Endodermal cell (in vitro differentiated cells): ENCODE data around the gene RBMS1. TPM values are rescaled to one million over a fixed set of nuclear protein-coding genes. Genes with fewer than 3 reads are reported as not detected.

Source experiments
- DNase-seq: peaks from one replicate; pipeline ENCODE4 v3.0.0-alpha.2; 2017
- H3K27ac ChIP-seq: 2 replicates; pipeline ENCODE4 v1.5.1; 2013; ENCODE audit warnings: mild to moderate bottlenecking, low read depth, low read length, moderate library complexity
- H3K27me3 ChIP-seq: 2 replicates; pipeline ENCODE4 v1.6.1; 2013; ENCODE audit warnings: mild to moderate bottlenecking, low read length, moderate library complexity; ENCODE audit not compliant: insufficient read depth, control insufficient read depth, poor library complexity, severe bottlenecking
- H3K36me3 ChIP-seq: 2 replicates; pipeline ENCODE4 v1.7.0; 2013; ENCODE audit warnings: mild to moderate bottlenecking, low read length, moderate library complexity; ENCODE audit not compliant: control insufficient read depth, insufficient read depth
- H3K4me1 ChIP-seq: one replicate; pipeline ENCODE4 v1.7.0; 2013; ENCODE audit warnings: low read length; ENCODE audit not compliant: control insufficient read depth, insufficient read depth
- H3K4me3 ChIP-seq: 2 replicates; pipeline ENCODE4 v1.5.1; 2013; ENCODE audit warnings: mild to moderate bottlenecking, low read length, moderate library complexity
- H3K9ac ChIP-seq: 2 replicates; pipeline ENCODE4 v1.6.1; 2013; ENCODE audit warnings: mild to moderate bottlenecking, low read length, moderate library complexity; ENCODE audit not compliant: poor library complexity, severe bottlenecking; ENCODE audit errors: extremely low read depth
- H3K9me3 ChIP-seq: 2 replicates; pipeline ENCODE4 v1.6.1; 2013; ENCODE audit warnings: mild to moderate bottlenecking, low read length, moderate library complexity; ENCODE audit not compliant: control insufficient read depth
- H3K27ac Mint-ChIP-seq: 2 replicates; pipeline ENCODE4 v1.8.0; 2020; ENCODE audit warnings: mixed read lengths
- H3K27me3 Mint-ChIP-seq: 2 replicates; pipeline ENCODE4 v1.8.0; 2021; ENCODE audit warnings: mild to moderate bottlenecking, mixed read lengths; ENCODE audit not compliant: insufficient read depth
- H3K36me3 Mint-ChIP-seq: 2 replicates; pipeline ENCODE4 v1.8.0; 2020; ENCODE audit warnings: low read depth, mixed read lengths
- H3K4me1 Mint-ChIP-seq: 2 replicates; pipeline ENCODE4 v1.8.0; 2020; ENCODE audit warnings: mixed read lengths
- H3K4me3 Mint-ChIP-seq: 2 replicates; pipeline ENCODE4 v1.8.0; 2020; ENCODE audit warnings: mild to moderate bottlenecking, moderate library complexity, mixed read lengths
- H3K9me3 Mint-ChIP-seq: 2 replicates; pipeline ENCODE4 v1.8.0; 2020; ENCODE audit warnings: mild to moderate bottlenecking, mixed read lengths
- WGBS, 2 experiments: methylation state at CpG; one replicate each; pipeline versions ENCODE4 v1.1.5 to v1.1.7; 2013; ENCODE audit warnings: missing lambda C conversion rate in 2 of 2, mixed read lengths in 1 of 2; ENCODE audit not compliant: insufficient coverage in 1 of 2, insufficient read length in 1 of 2; 5-methylcytosine and 5-hydroxymethylcytosine counted together
- total RNA-seq, 2 donors: library from RNA; stranded (reverse); fragmentation: NEBNext Ultra II Directional in 1 of 2; extraction: Animal tissue kit (Norgen Biotek cat#: 25700) in 1 of 2; gene quantifications; 2 replicates in 1 of 2; 3 replicates in 1 of 2; pipeline ENCODE4 v1.2.1, GENCODE V29; 2021
- TF ChIP-seq, protein P1 (sequence below): fragments of 200-600 bp; sonication (generic); conservative IDR thresholded peaks from 2 replicates; pipeline ENCODE4 v1.5.0; 2021; ENCODE audit warnings: antibody characterized with exemption, mild to moderate bottlenecking

Gene RBMS1
- total RNA-seq, 2 donors from 2014 or later, result 90.7 to 124 TPM

DNA sequence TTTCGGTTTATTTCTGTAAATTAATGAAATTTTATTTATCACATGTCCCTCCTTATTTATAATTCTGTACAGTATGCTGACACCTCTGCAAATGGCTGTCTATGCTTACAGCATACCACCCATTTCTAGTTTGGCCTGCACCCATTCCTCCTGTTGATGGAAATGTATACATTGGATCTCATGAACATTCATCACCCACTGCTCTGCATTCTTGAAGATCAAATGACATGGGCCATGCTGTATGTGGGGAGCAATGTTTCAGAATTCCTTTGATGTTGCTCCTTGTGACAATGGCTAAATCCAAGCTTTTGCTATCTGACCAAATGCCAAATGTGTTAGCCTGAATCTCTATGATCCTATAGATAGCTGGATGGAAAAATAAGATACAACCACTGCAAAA, 238.2 kb downstream of the RBMS1 start:
- H3K36me3 ChIP-seq, result no peaks in the 10 kb centered on the region
- Mint-ChIP-seq H3K36me3 (no peaks in the 10 kb centered on the region), H3K4me3 (no peak overlapping the region), H3K9me3 (no peaks in the 10 kb centered on the region), H3K27ac (no peak overlapping the region), H3K27me3 (no peaks in the 10 kb centered on the region), H3K4me1 (peaks cover 3% of the 10 kb centered on the region)
- H3K9ac ChIP-seq, result no peak overlapping the region
- H3K4me3 ChIP-seq, result no peak overlapping the region
- TF ChIP-seq, protein P1, sequence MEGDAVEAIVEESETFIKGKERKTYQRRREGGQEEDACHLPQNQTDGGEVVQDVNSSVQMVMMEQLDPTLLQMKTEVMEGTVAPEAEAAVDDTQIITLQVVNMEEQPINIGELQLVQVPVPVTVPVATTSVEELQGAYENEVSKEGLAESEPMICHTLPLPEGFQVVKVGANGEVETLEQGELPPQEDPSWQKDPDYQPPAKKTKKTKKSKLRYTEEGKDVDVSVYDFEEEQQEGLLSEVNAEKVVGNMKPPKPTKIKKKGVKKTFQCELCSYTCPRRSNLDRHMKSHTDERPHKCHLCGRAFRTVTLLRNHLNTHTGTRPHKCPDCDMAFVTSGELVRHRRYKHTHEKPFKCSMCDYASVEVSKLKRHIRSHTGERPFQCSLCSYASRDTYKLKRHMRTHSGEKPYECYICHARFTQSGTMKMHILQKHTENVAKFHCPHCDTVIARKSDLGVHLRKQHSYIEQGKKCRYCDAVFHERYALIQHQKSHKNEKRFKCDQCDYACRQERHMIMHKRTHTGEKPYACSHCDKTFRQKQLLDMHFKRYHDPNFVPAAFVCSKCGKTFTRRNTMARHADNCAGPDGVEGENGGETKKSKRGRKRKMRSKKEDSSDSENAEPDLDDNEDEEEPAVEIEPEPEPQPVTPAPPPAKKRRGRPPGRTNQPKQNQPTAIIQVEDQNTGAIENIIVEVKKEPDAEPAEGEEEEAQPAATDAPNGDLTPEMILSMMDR, result no peak
- H3K27ac ChIP-seq, result no peak overlapping the region
- no peak for DNase-seq
- no CpG with 5 or more reads among the region's 1 CpG for whole genome bisulfite sequencing, 2 experiments
- H3K4me1 ChIP-seq, result no peaks in the 10 kb centered on the region
- no peaks in the 10 kb centered on the region for H3K27me3 ChIP-seq
- peaks cover 5% of the 10 kb centered on the region for H3K9me3 ChIP-seq

- Histone ChIP-seq H3K9ac (no peak overlapping the region), H3K9me3 (no peaks in the 10 kb centered on the region), H3K4me1 (no peaks in the 10 kb centered on the region), H3K27ac (no peak overlapping the region), H3K36me3 (no peaks in the 10 kb centered on the region), H3K4me3 (no peak overlapping the region), H3K27me3 (no peaks in the 10 kb centered on the region)
- H3K27ac Mint-ChIP-seq, result no peak overlapping the region
- no peak overlapping the region for H3K4me3 Mint-ChIP-seq
- DNase-seq, result no peak
- WGBS, 2 experiments, result 89 to 94% methylated on average over 5 of the region's 6 CpGs
- no peaks in the 10 kb centered on the region for H3K36me3 Mint-ChIP-seq
- no peaks in the 10 kb centered on the region for H3K9me3 Mint-ChIP-seq
- peaks cover 3% of the 10 kb centered on the region for H3K4me1 Mint-ChIP-seq
- TF ChIP-seq, protein P1, result no peak
- H3K27me3 Mint-ChIP-seq, result no peaks in the 10 kb centered on the region
These were observed 239.3 kb downstream of the RBMS1 start for GRCh38 chr2:160254189-160254762.

DNA sequence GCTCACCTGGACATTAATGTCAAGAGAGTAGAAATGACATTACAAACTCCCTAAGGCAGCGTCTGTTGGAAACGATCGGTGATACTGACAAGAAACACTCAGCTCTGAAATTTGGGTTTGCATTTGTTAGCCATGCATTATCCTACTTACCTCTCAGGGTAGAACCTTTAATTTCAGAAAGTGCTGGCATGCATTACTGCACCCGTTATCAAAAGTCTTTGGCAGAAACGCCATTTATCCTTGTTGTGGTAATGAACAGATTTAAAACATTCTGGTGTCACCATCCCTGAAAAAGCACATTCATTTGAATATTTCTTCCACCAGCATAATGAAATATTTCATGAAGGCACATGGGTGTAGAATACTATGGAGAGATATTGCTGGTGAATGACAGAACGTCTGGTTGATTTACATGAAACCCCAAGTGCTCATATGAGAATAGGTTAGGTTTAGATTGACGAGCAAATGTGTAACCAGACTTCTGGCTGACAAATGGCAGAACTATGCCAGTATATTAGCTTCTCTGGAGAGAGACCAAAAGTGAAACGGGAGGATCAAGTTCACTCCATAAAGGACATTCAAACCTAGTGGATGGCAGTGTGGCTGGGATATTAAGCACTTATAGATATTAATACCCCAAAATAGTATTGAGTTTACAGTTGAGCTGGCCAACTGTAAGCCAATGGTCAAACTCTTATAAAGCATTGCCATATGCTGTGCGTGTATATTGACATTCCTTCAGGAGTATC, 240.0 kb downstream of the RBMS1 start:
- Mint-ChIP-seq H3K9me3 (no peaks in the 10 kb centered on the region), H3K36me3 (no peaks in the 10 kb centered on the region), H3K27me3 (no peaks in the 10 kb centered on the region), H3K27ac (no peak overlapping the region), H3K4me1 (peaks cover 3% of the 10 kb centered on the region), H3K4me3 (no peak overlapping the region)
- Histone ChIP-seq H3K4me3 (no peak overlapping the region), H3K9me3 (no peaks in the 10 kb centered on the region), H3K9ac (no peak overlapping the region), H3K27ac (no peak overlapping the region), H3K36me3 (no peaks in the 10 kb centered on the region), H3K27me3 (no peaks in the 10 kb centered on the region), H3K4me1 (no peaks in the 10 kb centered on the region)
- 94 to 97% methylated on average over 6 to 9 of the region's 9 CpGs for WGBS, 2 experiments
- DNase-seq, result no peak
- TF ChIP-seq, protein P1, result no peak
